GM18505 (cell line): ENCODE results near the gene SCAMP3.

Experiments
- ATAC-seq: cut with Tn5 transposase; IDR thresholded peaks from one replicate; pipeline ENCODE4 v1.9.1; 2021; ENCODE audit not compliant: unreplicated experiment
- POLR2A ChIP-seq: IDR thresholded peaks from 4 replicates; pipeline ENCODE4 v1.6.1; 2011; ENCODE audit warnings: borderline replicate concordance; ENCODE audit not compliant: insufficient read depth, insufficient read length; ENCODE audit errors: extremely low read depth

Gene SCAMP3

DNA sequence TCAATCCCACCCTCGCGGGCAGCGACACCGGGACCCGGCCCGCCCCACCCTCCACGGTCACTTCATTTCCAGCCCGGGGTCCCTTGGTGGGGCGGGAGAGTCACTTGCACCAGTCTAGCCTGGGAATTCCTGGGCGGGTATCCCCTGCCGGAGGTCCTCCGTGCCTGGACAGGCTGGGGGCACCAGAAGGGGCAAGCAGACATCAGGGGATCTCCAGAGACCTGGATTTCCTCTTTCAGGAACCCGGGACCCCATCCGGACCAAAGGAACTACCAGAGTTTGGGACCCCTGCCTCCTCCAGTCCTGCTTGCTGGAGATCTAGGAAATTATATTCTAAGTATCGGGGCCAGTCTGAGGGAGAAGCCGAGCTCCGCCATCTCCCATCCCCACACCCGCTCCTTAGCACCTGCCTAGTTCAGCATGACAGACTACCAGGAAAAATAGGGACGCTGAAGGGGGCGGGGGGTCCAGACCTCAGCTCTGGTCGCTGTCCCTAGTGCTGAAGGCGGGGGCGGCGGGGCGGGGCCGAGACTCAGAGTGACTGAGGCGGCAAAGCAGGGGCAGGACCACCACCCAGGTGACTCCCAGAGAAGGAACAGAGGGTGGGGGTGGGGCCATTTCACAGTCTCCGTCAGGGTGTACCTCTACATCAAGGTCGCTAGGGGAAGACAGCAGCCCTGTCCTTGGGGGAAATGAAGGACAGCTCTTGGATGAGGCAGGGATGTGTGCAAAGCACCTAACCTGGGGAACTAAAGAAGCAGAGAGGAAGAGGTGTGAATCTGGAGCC is 15.9 kb upstream of the SCAMP3 start:
- no peak for ATAC-seq
- TF ChIP-seq POLR2A = no peak

DNA sequence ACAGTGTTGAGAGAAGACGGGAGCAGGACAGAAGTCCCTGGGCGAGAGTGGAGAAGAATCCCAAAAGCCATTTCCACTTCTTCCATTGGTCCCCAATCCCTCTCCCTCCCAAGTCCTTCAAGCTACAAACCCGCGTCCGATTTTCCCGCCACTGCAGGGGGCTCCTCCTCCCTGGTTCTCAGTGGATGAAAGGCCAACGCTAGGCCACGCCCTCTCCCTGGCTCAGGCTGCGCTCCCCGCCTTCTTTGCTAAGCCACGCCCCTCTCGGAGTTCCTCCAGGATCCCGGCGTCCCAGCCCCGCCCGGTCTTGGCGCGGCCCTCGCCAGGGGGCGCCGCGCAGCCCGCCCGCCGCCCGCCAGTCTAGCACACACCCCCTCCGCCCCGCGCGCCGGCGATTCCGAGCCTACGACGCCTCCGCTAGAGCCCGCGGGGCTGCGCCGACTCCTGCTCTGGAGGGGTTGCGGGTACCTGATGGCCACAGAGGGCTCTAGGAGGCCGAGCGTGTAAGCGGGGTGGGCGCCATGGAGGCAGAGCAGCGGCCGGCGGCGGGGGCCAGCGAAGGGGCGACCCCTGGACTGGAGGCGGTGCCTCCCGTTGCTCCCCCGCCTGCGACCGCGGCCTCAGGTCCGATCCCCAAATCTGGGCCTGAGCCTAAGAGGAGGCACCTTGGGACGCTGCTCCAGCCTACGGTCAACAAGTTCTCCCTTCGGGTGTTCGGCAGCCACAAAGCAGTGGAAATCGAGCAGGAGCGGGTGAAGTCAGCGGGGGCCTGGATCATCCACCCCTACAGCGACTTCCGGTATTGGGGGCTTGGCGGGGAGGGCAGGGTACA is 15.1 kb upstream of the SCAMP3 start, which contains the start of gene HCN3:
Gene HCN3, plus strand, starts transcription at position 394 of the 832 bp plus-strand sequence. Its CDS starts 128 bp downstream, at position 522.
- peak; percentile 60 for ATAC-seq
- TF ChIP-seq POLR2A = no peak

DNA sequence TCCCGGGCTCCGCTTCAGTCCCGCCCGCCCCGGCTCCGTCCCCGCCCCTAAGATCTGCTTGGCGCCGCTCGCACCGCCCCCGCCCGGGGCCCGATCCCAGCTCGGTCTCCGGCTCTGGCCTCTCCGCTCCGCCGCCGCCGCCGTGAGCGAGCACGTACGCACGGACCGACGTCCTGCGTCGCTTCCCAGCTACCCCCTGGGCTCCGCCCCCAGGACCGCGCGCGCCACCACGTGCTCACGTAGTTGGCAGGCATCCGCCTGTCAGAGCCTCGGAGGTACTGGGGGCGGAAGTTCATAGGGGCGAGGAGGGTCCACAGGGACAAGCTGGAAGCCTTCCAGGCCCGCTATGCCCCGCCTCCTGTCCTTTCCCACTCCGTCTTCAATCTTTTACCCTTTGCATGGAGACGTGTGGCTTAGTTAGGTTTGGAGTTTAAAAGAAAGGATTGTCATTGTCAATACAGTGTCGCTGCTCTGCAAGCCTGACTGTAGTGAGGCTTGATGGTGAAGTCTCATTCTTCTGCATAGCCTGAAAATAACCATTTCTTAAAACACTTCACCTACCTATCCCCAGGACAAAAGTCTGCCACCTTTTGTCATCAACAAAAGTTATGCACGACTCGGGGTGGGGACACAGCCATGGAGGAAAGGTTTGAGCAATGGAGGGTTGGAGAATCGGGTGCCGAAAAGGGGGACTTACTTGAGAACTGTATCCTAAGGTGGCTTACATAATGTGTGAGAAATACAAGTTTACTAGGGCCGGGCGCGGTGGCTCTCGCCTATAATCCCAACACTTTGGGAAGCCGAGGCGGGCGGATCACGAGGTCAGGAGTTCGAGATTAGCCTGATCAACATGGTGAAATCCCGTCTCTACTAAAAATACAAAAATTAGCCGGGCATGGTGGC is 11.4 kb upstream of the SCAMP3 start, which contains the start of gene CLK2:
Gene CLK2, minus strand, starts transcription at position 162 of the 903 bp plus-strand sequence. CDS start 2,527 bp downstream, outside the sequence.
- peak; percentile 75 for ATAC-seq
- TF ChIP-seq POLR2A = peak; percentile 91

DNA sequence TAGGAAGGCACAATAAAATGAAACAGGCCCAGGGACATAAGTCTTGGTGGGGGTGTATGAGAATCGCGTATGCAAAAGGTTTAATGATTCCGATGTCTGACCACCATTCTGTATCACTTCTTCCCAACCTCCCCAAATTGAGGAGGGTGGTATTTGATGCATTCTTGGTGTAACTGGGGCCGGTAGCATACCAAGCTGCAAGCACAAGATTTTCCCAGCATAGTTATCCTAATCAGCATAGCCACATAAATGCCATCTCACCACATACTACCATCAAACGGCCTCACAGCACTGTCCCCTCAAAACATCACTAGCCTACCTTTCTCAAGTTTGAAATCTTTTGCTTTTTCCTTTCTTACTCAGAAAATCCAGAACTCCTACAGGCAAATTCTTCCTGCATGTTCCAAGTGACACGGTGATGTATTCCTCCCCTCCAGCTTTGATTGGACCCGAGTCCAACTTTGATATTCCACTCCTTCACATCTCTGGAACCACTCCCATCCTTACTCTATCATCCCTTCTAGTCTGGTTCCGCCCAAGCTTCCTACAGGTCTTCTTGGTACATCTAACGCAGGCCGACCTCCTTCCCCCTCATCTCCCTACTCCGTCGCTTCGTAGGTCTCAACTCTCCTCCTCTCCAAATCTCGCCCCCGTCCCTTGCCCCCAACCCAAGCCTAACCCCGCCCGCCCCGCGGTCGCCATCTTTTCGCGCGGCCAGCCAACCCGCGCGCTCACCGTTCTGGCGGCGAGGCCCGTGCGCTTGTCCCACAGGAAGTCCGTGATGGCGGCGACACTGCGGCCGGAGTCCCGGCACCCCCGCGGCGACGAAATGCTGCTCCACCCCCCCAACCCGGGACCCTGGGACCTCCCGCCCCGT is 10.5 kb upstream of the SCAMP3 start:
- ATAC-seq = peak; percentile 32
- no peak for TF ChIP-seq POLR2A

DNA sequence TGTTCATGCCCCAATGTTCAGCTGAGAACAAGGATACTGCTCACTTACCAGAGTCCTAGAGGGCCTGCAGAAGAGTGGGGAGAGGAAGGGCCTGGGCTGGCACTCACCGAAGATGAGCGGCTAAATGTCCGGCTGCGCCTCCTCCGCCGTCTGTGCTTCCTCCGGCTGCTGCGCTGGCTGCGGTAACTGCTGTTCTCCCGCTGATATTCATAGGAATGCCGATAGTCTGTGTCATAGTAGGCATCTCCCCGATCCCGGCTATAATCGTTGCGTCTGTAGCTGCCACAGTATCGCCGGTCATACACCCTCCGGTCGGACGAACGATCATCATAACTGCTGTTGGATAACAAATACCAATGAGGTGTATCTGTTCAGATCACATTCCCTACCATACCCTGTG is 7.2 kb upstream of the SCAMP3 start:
- ATAC-seq = no peak
- TF ChIP-seq POLR2A = no peak

DNA sequence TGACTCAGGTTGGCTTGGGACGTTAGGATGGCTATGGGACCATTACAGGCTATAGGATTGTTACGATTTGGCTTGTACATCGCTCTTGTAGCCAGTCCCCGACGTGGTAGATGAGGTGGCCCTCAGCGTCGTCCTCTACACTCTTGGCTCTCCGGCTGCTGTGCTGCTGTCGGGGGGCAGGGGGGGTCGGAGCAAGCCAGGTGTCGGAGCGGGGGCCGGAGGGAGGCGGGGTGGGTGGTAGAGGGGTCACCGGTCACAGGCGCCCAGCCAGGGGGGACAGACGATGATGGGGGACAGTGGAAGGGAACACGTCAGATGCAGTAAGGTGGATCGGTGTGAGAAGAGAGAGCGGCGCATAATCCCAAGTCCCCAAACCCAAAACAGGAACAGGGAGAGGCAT is 6.5 kb upstream of the SCAMP3 start:
- ATAC-seq = no peak
- no peak for TF ChIP-seq POLR2A

DNA sequence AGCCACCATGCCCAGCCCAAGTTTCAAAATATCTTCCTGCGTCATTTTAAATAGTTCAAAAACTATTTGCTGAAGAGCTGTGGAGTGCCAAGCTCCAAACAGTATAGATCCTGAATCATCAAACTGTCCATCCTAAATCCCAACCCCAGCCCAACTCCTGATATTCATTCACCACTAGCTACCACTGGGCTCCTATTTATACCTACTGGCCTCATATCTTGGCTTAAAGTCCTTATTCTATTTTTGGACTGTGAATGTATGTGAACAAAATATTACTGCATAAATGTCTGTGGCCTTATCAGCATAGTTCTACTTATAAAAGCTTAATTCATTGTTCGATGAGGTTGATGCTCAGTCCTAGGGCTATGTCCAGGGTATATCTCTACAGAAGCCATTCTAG is 5.2 kb upstream of the SCAMP3 start:
- ATAC-seq = no peak
- TF ChIP-seq POLR2A = no peak

DNA sequence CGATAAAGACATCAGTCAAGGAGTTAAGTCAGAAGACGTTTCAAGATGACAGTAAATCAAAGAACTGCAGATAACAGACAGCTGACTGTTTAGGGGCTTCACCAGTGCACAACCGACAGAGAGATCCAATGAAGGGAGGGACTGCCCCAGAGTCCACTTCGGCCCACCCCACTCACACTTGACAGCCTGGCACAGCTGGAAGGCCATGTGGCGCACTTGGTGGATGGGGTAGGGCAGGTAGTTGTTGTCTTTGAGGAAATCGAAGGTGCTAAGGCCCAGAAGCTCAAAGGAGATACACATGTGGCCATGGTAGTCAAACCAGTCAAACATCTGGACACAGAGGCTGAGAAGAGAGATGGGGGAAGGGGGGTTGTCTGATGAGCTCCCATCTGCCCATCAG is 4.4 kb upstream of the SCAMP3 start:
- no peak for TF ChIP-seq POLR2A
- ATAC-seq = no peak

DNA sequence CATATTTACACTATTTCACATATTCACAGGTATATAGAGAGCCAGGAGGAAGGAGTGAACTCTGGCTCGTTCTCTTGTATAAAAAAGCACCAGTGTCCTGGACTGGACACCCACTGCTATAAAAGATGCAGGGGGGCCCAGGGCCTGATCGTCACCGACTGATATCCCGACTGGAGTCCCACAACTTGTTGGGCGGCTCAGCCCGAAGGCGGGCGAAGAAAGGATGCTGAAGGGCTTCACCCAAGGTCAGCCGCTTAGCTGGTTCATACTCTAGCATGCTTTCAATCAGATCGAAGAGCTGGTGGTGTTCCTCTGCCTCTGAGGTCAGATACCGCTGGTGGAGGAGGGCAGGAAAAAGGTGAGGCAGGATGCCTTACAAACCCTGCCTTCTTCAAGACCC is 907 bp upstream of the SCAMP3 start:
- no peak for ATAC-seq
- no peak for TF ChIP-seq POLR2A

DNA sequence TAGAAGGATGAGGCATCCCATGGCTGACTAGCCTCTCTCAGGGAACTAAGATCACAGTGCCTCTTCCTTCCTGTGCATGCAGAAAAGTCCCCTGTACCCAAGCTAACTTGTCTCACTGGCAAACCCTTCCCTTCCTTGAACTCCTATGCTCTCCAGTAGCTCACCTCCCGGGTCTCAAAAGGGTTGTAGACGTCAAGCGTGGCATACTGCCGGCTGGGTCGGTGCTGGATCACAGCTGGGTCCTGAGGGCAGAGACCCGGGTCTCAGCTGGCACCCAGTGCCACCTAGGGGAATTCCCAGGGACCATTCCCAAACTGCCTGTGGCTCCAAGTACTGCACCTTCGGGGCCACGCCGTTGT is 688 bp downstream of the SCAMP3 start:
- no peak for ATAC-seq
- no peak for TF ChIP-seq POLR2A

DNA sequence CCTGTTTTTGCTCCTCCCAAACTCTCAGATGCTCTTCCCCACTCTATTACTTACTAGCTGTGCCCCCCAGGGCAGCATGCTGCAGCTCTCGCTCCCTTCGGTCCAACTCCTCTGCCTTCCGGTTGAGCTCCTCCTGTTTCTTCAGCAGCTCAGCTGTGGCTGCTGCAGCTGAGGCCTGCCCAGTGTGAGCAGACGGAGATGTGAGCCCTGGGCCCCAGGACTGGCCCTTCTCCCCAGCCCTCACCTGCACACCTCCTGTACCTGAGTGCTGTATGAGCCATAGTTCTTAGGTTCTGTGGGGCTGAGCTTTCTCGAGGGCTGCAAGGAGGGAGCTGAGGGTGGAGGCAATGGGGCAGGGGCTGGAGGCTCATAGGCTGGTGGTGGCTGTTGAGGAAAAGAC is 1.9 kb downstream of the SCAMP3 start:
- no peak for TF ChIP-seq POLR2A
- no peak for ATAC-seq
